Measurements from ENCODE around the gene GAREM1. TPM values are rescaled to one million over a fixed set of nuclear protein-coding genes. Genes with fewer than 3 reads are reported as not detected.

The GAREM1 gene
- total RNA-seq, 1 experiment from 2014 or later = 7.0 TPM

DNA sequence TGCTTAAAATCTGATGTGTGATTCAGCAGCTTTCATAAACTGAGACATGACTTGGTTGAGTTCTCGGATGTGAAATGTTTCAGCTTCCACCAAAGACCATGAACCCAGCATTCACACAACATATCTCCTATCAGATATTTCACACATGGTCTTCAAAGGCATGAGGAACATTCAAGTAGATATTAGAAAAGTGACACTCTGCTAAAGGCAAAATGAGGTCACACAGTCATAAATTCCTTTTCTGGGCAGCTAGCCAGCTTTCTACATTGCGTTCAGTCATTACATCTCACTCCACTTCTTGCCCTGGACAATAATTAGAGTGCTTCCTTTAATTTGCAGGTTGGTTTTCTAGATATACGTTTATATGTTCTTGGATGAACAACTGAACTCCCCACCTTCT lies 96.7 kb downstream of the GAREM1 start:
- POLR2A ChIA-PET = no interaction called here
- ATAC-seq (no peak), DNase-seq (ENCODE audit: low spot score) (no peak)
- Mint-ChIP-seq H3K9me3 (no peaks in the 10 kb centered on the region), H3K27me3 (ENCODE audit: low read depth) (no peaks in the 10 kb centered on the region), H3K4me3 (no peak overlapping the region), H3K36me3 (no peaks in the 10 kb centered on the region), H3K27ac (no peak overlapping the region), H3K4me1 (peaks cover 6% of the 10 kb centered on the region; the same call in 1 of the 2 replicates)
- CTCF ChIA-PET = no interaction called here
- TF ChIP-seq FOXK1 (CRISPR knock-in tag; IDR thresholded peaks at IDR 0.05) (no peak), FOXP1 (CRISPR knock-in tag; IDR thresholded peaks at IDR 0.05; ENCODE audit: borderline replicate concordance) (no peak), NR1H2 (CRISPR knock-in tag; IDR thresholded peaks at IDR 0.05) (no peak), TEAD1 (CRISPR knock-in tag; IDR thresholded peaks at IDR 0.05) (no peak), SP1 (CRISPR knock-in tag; conservative IDR thresholded peaks at IDR 0.05) (no peak), TEAD4 (CRISPR knock-in tag; IDR thresholded peaks at IDR 0.05) (no peak)

DNA sequence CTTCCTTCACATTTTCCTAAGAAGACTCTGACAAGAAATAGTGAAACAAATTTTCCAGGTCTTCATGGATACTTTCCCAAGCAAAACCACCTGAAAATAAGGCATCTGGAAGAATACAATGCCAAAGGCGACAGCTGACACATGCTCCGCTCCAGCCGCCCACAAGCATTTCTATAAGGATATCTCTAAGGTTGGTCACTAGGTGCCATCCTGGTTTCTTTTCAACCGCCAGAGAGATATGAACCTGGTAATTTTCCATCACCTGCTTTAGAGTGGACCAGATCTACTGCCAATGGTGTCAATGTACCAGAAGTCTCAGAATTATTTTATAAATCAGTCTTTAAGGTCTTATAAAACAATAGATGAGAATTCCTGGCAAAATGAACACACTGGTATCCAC lies 97.2 kb downstream of the GAREM1 start:
- Mint-ChIP-seq H3K9me3 (no peaks in the 10 kb centered on the region), H3K27ac (no peak overlapping the region), H3K4me1 (peaks cover 6% of the 10 kb centered on the region; the same call in 1 of the 2 replicates), H3K27me3 (ENCODE audit: low read depth) (no peaks in the 10 kb centered on the region), H3K4me3 (no peak overlapping the region), H3K36me3 (no peaks in the 10 kb centered on the region)
- TF ChIP-seq ZNF317 (CRISPR knock-in tag; IDR thresholded peaks at IDR 0.05; ENCODE audit: borderline replicate concordance, low read depth) (no peak), NFATC4 (CRISPR knock-in tag; IDR thresholded peaks at IDR 0.05) (no peak), IRF1 (CRISPR knock-in tag; IDR thresholded peaks at IDR 0.05) (no peak), FOXK1 (CRISPR knock-in tag; IDR thresholded peaks at IDR 0.05) (no peak), MYBL2 (CRISPR knock-in tag; IDR thresholded peaks at IDR 0.05) (no peak), TP53 (CRISPR knock-in tag; IDR thresholded peaks at IDR 0.05) (no peak), AFF4 (CRISPR knock-in tag; IDR thresholded peaks at IDR 0.05; ENCODE audit: borderline replicate concordance) (no peak), TEAD4 (CRISPR knock-in tag; IDR thresholded peaks at IDR 0.05) (no peak), USF1 (CRISPR knock-in tag; IDR thresholded peaks at IDR 0.05) (no peak)
- TF ChIP-seq, protein P1, sequence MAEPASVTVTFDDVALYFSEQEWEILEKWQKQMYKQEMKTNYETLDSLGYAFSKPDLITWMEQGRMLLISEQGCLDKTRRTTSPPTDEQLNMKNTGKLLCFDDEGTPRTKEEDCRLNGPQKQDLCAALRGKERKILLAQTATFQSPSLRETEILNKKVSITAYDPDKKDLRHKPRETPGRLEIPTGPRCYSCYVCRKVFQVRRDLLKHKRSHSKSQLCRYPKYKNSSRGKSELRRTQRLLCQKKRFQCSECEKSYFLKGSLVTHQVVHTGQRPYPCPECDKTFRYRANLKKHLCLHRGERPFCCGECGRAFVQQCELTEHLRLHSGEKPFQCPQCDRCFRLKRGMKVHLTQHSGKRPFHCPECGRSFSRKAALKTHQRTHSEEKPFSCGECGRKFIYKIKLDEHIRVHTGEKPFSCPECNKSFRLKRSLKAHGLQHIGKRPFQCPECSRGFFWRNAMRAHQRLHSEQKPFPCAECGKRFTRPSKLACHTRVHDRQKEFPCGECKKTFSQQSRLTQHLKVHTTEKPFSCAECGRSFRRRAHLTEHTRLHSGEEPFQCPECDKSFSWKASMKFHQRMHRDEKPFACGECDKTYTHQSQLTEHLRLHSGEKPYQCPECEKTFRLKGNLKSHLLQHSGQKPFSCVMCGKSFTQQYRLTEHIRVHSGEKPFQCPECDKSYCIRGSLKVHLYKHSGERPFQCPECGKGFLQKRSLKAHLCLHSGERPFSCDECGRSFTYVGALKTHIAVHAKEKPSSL (CRISPR knock-in tag; conservative IDR thresholded peaks at IDR 0.05) = no peak
- TF ChIP-seq, protein P2, sequence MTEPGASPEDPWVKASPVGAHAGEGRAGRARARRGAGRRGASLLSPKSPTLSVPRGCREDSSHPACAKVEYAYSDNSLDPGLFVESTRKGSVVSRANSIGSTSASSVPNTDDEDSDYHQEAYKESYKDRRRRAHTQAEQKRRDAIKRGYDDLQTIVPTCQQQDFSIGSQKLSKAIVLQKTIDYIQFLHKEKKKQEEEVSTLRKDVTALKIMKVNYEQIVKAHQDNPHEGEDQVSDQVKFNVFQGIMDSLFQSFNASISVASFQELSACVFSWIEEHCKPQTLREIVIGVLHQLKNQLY (CRISPR knock-in tag; IDR thresholded peaks at IDR 0.05) = no peak
- DNase-seq (ENCODE audit: low spot score) (no peak), ATAC-seq (no peak)
- ChIA-PET CTCF (interaction anchor here (0.9 kb wide), 1 partner anchor 84 kb away, joined by 4 read pairs; no protein-coding TSS in a partner anchor), POLR2A (no interaction called here)
